ENCODE results near the gene BICC1. TPM values are rescaled to one million over a fixed set of nuclear protein-coding genes. Genes with fewer than 3 reads are reported as not detected.

BICC1 gene
- polyA plus RNA-seq, 5 donors, result 27.2 to 43.9 (median 37.5) TPM

DNA sequence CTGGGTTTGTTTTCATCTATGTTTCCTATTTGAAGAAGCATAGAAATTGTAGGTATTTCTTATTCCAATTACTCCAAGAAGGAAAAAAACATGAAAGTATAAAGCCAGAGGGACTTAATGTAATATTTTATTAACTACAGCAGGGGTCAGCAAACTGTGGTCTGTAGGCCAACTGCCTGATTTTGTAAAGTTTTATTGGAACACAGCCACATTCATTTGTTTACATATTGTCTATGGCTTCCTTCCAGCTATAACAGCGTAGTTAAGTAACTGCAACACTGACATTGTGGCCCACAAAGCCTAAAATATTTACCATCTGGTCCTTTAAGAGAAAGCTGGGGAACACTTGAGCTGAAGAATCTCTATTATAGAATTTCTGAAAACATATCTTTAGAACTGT lies 306.2 kb downstream of the BICC1 start:
- peak; percentile 79 to 86 for DNase-seq

DNA sequence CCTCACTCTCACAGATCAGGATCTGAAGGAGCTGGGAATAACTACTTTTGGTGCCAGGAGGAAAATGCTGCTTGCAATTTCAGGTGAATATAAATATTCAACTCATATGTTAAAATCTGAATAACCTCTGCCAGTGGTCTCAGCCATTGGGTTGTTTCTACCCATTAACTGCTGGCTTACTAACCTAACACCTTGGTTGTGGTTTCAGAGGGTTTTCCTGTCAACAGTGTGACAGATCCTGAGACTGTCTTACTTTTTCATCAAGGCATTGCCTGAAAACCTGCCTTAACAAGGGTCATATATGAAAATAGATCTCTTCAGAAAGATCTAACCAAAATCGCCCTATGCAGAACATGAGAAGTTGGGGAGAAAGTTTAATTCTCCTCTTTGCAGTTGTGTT lies 307.7 kb downstream of the BICC1 start:
- no peak for DNase-seq

DNA sequence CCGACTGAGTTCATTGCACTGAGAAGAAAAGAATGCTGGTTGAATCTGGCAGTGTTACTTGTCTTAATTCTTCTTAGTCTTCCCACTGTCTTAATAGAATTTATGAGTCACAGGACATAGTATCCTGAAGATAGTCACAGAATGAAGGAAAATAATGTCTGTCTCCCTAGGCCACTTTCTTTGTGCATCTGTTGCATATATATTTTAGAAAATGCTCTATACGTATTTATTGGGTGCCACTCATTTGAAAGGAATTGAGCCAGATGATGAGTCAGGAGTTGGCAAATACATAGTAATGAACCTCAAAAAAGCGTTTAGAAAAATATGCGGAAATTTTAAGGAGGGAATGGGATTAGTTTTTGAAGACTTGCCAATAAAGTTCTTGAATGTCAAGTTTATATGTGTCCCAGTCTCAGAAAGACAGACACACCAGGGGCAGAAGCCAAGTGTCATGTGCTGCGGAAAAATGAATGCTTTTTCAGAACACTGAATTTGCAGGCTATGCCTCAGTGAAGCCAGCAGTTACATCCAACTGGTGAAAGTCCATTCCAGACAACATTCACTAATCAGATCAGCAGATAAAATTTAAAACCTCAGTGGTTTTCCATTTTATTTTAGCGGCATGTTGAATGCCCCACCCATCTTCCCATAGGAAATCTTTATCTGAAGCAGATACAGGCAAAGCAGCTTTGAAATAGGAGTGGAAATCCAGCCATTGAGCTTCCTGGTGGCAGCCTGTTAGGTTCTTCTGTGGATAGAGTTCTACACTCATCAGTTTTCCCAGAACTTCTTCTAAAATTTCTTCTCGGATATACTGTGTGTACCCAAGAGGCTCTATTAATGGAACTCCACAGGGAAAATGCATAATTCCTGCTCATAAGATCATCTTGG lies 308.4 kb downstream of the BICC1 start:
- DNase-seq, result peak; percentile 39 to 41

DNA sequence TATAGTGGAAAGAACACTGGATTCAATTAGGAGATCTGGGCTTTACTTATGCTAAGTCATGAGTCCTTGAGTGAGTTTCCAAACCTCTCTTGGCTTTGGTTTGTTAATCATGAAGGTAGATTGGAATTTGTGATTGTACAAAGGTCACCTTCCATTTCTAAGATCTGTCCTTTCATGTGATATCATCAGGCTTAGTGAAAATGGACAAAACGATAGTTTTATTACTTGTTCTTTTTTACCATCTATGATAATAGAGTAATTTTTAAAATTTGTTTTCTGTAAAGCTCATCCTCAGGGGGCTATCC lies 309.0 kb downstream of the BICC1 start:
- no peak for DNase-seq

DNA sequence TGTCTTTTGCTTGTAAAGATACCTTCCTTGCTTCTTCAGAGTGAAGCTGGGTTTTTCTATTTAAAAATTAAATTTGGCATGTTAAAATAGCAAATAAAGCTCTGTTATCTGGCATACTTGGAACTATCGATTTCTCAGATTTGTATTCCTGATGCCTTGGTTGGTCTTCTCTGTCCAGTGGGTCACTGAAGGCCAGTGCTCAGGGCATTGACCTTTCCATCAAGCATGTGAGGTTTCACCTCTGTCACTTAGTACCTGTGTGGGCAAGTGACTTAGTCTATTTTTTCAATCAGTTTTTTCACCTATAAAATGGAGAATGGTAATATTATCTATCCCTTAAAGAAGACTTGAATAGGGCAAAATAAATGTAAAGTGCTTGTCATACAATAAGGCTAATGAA lies 311.3 kb downstream of the BICC1 start:
- no peak for DNase-seq

DNA sequence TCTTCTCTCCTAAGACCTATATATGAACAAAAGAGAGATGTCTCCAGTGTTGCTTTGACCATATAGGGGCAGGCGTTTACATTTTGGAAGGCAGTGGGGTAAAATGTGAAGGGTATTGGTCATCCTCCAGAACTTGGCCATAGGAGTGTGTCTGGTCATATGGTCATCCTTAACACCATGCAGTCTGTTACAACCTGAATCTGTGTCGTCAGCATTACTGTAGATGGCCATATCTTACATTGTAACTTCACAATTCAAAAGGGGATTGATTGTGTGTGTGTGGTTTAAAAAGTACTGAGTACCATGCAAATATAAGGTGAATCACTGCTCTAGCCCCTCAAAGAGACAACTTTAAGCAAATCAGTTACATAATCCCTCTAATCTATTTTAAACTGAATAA lies 311.7 kb downstream of the BICC1 start:
- DNase-seq, result no peak

DNA sequence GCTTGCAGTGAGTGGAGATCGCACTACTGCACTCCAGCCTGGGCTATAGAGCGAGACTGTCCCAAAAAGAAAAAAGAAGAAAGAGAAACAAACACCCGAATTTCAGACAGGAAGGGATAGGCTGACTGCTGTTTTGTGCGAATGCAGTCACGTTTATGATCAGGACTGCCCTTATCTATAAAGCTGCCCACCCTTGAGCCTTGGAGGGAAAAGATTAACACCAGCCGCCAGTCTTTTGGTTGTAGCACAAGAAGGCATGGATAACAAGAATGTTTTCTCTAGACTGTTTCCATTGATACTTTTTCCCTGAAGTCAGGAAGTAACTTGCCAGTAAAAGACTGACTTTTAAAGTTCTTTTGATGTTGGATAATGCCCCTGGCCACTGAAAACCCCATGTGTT lies 314.0 kb downstream of the BICC1 start:
- DNase-seq, result no peak

DNA sequence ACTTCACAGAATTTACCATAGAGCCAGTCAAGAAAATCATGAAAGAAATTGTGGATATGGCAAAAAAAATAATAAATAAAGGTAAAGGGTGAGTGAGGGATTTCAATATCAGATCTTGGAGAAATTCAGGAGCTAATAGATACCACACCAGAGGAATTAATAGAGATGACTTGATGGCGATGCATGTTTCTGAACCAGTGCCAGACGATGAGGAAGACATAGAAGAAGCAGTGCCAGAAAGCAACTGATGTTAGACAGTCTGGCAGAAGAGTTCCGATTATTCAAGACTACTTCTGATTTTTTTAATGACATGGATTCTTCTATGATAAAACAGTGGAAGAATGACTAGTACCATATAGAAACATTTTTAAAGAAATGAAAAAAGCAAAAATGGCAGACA lies 314.7 kb downstream of the BICC1 start:
- DNase-seq, result no peak

DNA sequence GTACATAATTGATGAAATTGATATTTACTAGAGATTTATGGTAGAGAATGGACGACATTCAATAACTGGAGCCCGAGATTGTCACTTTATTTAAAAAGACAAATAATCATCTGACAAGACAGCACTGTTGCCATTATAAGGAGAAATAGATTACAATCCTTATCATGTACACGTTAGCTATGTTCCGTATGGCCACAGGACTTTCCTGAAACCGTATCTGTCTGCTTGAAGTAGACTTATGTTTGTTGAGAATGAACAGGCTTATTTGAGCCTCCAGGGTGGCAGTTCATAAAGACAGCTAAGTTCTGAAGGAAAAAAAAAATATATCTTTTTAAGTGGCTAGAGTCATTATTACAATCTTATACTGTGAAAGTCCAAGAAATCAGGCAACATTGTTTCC lies 317.2 kb downstream of the BICC1 start:
- no peak for DNase-seq

DNA sequence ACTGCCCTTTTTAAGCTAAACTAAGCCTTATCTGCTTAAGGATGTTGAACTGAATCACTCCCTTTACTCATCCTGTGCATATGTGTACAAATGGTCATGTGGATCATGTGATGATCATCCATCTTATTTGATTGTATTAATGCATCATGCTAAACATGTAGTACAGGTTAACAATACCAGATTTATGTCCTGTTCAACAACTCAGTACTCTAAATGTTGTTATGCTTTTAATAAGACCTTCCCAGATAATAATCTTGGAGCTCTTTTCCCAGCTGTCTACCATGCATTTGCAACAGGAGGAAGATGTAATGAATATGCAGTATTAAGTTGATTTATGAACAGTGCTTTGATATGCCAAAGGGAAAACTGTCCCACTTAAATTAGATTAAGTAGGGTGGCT lies 318.0 kb downstream of the BICC1 start:
- no peak for DNase-seq

DNA sequence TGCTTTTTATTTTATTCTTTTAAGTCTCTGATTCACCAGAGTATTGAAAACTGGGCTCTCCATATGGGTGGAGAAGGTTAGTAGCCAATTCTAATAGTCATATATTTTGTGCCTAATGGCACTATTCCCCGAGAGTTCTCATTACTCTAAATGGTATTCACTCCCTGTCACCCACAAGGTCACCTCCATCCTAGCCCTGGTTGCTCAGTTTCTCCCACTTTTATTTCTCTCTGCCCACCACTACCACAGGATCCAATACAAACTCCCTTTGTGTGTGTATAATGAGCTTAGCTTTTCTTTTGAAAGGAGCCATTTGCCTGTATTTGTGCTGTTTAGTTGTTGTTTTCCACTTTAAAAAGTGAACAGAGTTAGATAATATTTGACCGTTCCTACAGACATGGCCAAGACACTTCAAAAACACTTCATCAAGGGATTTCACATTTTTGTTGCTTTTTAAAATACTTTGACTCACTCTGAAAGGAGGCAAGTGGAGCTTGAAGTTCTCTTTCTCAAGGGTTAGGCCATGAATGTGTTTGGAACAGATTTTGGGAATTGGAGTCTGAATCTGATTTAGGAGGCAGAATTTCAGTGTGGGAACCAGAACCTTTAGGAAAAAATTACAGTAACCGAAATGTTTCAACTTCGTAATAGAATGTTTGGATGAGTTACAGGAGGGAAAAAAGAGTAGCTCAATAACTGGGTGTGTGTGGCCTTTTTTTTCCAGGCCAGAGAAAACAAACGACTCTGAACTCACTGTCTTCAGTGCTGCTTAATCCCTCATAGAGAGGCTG lies 321.3 kb downstream of the BICC1 start:
- peak; percentile 68 to 79 for DNase-seq

DNA sequence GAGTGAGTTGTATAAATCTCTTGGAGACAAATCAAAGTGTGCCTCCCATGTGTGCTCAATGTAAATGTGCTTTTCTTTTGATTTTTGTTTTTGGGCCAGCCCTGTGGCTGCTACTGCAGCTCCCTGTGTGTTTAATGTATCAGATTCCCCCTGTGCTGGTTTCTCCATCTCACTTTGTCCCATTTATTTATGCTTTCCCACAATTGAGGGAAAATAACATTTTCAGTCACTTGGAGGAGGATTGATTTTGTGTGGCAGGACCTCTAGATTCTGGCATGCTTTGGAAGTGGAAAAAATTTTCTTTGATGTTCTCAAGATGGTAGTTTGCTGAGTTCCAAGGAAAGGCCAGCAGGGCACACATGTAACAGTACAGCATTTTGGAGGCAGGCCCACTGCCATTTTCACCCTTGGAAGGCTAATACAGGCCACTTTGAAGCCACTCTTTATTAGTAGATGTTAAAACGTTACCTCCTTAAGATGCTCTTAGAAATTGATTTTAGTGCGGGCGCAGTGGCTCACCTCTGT lies 323.6 kb downstream of the BICC1 start:
- no peak for DNase-seq

DNA sequence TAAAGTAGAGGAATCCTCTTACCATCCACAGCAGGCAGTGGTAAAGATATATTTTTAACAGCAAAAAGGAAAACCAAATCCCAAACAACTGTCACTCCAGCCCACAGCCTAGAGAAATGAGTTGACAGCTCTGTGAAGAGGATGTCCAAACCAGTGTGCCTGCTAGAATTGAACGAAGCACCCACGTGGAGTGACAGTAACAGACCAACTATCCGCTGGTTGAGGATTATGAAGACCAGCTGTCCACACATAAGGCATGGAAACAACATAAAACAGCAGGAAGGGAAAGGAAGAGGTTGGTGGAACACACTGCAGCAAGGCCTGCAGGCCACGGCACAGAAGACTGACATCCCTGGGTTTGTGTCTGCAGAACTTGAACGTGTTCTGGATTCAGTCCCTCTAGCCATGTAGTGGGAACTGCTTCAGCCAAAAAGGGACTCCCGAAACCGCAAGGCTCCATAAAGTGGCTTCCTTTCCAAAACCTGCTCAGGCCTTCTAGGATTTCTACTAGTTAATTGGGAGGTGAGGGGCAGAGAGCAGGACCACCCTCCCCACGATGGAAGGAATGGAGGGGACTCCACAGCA lies 324.4 kb downstream of the BICC1 start:
- DNase-seq, result no peak

DNA sequence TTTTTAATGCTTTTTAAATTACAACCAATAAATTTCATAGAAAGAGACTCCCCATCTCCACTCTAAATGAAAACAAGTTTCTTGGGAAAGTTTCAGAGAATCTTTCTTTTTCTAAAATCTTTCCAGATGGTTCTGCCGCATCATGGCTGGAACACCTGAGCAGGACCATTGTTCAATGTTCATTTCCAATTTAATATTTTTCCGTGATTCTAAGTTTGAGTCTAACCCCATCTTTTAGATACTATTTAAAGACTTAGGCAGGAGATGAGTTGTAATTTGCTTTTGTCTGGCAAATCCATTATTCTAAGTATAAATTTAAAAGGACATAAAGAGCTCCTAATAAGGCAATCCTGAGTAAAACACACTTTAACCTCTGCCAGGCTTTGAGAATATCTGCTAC lies 325.2 kb downstream of the BICC1 start:
- DNase-seq, result no peak

DNA sequence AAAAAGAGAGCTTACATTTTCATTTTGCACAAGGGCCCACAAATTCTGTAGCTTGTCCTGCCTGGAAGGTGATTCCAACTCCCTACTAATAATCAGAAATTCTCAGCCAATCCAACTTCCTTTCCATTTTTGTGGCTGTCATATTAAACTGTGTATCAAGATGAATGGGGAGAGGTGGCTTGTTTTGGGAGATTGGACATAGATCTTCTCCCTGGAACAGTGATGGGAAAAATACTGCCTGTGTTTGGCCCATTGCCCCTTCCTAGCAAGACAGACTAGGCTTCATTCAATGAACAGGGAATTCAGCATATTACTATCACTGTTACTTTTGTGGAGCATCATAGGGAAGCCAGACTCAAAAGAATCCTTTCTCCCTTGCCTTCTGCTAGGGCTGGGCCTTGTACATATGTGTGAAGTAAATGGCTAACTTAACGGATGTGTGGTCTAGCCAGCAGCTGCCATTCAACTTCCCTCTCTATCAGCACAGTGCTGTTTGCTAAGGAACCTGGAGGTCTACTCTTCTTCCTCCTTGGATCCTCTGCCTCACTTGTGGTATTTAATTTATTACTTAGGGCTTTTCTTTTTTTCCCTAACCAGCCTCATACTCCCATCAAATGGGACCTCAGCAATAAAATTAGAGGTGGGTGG lies 326.0 kb downstream of the BICC1 start:
- no peak for DNase-seq

DNA sequence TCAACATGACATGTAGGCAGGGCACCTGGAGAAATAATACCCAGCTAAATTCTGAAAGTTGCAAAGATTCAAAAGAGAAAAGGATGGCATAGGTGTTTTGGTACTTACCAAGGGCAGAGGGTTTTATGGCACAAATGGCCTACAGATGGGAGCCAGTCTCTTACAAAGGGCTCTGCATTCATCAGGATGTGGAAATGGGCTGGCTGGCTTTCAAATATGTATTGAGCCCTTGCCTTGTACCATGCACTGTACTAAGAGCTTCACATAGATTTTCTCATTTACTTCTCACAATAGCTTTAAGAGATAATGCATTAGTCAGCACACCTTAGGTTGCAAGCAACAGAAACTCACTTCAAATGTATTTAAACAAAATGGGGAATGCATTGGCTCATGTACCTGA lies 327.1 kb downstream of the BICC1 start:
- DNase-seq, result no peak

DNA sequence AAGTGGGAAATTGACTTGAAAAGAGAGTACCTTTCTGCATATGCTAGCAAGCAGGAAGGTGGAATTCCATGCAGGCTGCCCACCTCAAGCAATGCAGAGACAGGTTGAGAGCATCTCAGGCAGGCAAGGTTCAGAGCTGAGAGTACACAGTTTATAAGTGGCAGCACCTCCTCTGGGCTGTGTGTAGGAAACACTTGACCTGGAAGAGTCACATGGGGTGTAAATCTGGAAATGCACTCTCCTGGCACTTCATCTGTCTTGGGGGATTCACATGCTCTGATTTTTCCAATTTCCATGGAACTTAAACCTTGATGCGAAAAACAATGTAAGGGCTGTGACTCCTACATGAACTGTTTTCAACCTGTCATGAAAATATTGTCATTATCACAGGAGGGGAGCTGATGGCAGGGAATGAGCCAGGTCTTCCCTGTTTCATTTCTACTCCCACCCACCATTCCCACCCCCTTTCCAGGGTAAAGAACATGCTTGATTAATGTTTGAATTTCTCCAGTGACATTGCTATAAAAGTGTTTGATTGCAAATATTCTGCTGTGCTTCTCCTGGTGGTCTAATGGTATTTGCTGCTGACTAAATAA lies 328.3 kb downstream of the BICC1 start:
- DNase-seq, result no peak

DNA sequence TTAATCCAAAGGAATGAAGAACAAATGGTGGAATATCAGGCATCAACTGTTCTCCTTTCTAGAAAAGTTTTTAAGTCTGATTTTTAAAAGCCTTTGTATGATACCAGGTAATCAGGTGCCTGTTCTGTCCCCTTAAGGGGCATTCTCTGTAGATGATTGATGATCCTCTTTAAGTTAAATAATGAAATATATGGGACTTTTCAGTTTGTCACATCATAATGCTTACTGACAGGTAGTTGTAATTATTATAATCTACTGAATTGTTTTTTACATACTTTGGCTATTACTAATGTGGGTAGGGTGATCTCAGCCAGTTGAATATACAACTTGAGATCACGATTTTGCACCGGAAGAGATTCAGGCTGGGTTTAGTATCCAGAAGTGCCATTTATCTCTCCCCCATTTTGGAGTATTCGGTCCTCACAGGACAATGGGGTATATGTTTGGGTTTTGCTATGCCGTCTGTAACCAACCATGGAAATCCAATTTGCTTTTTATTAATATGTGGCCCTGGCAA lies 330.2 kb downstream of the BICC1 start:
- DNase-seq, result no peak

DNA sequence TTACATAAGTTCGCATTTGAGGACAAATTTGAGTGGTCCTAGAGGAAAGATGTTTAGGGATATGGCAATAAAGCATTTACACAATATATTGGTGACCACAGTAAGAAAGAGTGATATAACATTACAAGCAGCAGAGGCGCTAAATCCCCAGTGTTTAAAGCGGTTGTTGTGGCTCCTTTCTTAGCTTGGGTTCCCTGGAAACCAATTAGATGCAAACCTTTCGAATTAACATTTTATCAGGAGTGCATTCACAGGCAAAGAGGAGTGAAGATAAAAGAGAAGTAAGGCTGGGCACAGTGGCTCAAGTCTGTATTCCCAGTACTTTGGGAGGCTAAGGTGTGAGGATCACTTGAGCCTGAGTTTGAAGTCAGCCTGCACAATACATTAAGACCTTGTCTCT lies 331.1 kb downstream of the BICC1 start:
- DNase-seq, result no peak

DNA sequence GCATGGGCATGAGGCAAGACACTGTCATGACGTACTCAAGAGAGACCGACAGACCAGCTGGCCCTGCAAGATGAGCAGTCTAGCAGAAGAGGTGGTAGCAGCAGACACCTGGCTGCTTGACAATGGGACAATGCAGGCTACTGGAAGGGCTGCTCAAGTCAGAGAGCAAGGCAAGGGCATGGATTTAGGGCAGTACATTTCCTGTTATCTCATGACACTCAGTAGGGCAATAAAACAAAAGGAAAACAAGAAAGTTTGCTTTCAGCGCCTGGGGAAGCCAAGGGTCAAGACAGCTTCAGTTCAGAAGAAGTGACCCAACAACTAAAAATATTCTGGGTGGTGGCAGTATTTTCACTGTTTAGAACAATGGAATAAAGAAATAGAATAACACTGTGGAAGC lies 332.0 kb downstream of the BICC1 start:
- no peak for DNase-seq

DNA sequence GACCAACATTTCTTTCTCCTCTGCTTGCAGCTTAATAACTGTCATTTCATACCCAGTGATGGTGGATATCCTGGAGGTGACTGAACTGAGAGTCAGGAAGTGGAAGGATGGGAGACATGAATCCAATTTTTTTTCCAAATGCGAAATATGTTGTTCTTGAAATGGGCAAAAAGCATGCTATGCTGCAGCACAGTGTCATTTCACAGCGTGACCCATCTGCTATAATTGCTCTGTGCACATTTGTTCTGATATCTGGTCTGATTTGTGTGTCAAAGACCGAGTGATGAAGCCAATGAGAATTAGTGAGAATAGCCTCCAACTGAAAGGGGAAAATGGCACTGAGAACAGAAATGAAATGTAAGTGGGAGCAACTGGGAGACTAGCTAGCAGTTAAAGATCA lies 334.2 kb downstream of the BICC1 start:
- no peak for DNase-seq

DNA sequence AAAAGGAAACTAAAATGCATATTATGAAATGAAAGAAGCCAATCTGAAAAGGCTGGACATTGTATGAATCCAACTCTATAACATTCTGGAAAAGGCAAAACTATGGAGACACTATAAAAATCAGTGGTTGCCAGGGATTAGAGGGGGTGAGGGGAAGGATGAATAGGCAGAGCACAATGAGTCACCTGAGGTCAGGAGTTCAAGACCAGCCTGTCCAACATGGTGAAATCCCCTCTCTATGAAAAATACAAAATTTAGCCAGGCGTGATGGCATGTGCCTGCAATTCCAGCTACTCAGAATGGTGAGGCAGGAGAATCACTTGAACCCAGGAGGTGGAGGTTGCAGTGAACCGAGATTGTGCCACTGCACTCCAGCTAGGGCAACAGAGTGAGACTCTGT lies 338.9 kb downstream of the BICC1 start:
- no peak for DNase-seq
